Fibroblast of skin of scalp (primary cell): ENCODE measurements around the gene MARS1.

ENCODE experiments used
- DNase-seq: peaks from one replicate; pipeline ENCODE4 v3.0.0-alpha.2; 2013

Gene MARS1

DNA sequence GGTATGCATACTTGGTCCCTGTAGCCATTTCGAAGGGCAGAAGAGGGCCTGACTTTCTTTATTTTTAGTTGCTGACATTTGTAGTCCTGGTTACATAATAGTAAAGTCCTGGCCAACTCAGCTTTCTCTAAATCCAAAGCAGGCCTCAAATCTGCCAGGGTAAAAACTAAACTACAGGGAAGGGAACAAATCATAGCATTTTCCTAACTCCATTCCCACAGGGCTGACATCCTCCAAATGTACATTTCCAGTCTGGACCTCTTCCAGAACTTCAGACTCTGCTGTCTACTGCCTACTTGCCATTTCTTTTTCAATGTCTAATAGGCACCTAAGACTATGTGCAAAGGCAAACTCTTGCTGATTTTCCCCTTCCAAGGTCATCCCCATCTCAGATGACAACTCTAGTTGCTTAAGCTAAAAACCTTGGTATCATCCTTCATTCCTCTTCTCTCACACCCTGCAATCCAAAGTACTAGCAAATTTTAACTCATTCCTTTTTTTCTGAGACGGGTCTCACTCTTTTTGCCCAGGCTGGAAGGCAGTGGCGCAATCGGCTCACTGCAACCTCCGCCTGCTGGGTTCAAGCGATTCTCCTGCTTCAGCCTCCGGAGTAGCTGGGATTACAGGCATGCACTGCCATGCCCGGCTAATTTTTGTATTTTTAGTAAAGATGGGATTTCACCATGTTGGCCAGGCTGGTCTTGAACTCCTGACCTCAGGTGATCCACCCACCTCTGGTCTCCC is 30.5 kb downstream of the MARS1 start:
- no peak for DNase-seq

DNA sequence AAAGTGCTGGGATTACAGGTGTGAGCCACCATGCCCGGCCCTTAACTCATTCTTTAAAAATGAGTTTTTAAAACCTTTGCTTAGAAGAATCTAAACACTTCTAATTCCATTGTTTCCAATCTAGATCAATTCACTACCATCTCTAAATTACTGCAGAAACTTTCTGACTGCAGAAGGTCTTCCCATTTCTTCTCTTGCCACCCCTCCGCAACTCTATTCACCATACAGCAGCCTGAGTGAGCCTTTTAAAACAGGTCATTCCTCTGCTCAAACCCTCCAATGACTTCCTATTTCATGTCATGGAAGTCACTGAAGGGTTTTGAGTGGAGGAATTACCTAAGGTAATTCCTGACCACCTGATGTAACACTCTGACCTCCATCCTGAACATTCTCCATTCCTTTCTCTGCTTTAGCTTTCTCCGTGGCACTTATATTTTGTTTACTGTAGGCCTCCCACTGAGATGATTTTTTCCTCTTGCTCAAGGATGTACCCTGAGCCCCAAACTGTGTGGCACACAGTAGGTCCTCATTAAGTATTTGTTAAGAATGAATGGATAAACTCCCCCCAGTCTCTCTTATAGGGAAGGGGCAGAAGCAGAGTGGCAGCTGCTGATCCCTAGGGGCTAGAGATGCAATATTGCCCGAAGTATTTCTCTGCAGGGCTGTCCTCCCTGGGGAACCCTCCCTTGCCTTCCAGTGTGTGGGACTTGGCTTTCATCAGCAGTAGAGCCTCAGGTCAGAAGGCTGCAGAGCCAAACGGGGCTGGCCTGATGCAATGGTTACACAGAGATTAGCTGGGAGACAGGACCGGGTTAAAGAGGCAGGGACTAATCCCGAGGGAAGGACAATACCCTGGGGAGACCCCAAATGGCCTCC is 31.3 kb downstream of the MARS1 start:
- DNase-seq = peak; percentile 74

DNA sequence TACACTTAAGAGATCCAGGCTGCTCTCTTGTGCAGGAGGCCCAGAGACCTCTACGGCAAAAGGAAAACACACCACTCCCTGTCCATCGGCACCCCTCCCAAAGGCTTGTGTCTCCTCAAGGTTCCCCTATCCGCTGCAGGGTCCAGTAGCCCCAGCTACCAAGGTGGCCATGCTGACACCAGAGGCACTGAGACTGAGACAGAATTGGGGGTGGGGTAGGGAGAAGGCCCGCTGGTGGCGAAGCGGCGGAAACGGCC is 31.9 kb downstream of the MARS1 start:
- no peak for DNase-seq

DNA sequence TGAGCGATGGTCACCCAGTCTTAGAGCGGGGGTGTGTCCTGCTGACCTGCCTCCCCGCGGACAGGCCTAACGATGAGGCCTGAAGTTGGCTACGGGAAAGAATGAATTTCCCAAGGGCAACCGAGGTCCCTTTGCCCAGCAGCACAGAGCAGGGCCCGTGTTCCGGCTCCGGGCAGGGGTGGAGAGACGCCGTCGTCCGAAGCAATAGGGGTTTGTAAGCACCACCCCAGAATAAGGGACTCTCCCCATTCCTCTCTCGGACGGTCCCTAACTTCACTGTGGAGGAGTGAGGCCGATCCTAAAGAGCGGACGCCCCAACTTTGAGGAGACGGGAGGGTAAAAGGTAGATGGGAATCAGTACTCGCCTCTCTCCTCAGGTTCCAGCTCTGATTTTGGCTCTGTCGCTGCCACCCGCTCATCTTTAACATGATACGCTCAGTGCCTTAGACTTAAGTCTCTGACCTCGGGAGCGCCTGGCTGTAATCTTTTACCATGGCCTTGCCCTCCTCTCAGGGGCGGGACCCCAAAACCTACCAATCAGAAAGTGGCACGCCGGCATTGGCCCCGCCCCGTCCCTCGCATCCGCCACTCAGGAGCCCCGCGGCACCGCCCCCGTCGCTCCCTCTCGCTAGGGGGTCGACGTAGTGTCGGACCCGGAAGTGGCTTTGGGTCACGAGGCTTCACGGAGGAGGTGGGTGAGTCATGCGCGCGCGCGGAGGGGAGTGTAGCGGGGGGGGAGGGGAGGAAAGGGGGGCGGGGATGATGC is 32.4 kb downstream of the MARS1 start, which contains the start of gene DDIT3:
Gene DDIT3, minus strand, starts transcription at position 462 of the 766 bp plus-strand sequence. CDS start 3,108 bp downstream, outside the sequence.
- DNase-seq = peak; percentile 99

DNA sequence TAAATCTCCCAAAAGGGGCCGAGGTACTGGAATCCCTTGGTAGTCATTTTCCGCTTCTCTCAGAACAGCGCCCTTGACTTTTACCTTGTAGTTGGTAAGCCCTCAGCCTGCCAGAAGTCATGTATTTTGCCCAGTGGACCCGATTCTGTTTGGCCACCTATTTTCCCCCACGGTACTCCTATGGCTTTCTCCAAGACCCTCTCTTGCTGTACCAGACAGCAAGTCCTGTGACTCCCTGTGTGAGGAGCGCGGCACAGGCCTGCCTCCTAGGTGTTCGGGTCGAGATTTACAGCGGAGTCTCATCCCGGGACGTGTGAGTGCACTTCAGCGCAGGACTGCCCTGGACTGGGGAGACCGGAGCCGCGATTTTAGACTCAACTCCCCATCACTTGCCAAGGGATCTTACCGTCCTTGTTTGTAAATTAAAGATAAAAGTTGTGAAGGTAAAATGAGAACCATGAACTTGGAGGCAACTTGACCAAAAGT is 33.7 kb downstream of the MARS1 start:
- DNase-seq = peak; percentile 70

GRCh38 chr12:57522011-57522886 is 34.4 kb downstream of the MARS1 start, which contains the start of gene MBD6:
TSS of gene MBD6 (plus strand) at chr12:57522824. CDS start at chr12:57524304, 1,480 bp downstream.
- peak; percentile 97 for DNase-seq

DNA sequence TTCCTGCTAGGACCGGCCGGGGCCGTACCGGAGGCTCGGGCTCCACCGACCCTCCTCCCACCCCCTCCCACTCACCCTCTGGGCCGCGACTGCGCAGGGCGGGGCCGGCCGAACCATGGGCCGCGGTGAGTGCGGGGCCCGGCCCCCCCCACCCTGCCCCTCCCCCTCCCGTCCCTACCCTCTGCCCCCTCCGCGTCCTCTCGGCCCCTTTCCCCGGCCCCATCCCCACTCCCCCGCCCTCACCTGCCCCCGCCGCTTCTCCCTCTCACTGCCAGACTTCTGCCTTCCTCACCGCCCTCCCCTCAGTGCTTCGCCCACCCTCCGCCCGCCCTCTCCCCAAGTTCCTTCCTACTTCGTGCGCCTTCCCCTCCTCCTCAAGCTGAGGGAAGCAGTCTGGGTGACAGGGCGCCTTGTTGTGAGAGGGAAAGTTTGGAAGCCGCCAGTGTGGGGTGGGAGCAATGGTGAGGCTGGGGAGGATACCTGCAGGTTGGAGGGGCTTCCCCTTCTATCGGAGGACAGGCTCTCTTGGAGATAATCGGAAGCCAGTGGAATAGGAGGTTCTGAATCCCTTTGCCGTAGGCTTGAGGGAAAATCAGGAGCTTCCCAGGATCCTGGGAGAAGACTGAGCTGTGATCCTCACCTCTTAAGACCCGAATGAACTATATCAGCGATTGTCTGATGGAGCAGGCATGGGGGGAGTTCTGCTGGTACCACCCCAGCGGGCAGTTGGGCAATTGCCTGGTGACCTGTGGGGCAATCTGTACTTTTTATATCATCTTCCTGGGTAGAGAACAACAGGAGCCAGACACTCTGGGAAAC is 35.2 kb downstream of the MARS1 start:
- DNase-seq = peak; percentile 59

- DNase-seq = no peak
Measured at GRCh38 chr12:57523706-57524614, 36.1 kb downstream of the MARS1 start.

GRCh38 chr12:57524814-57525614 is 37.1 kb downstream of the MARS1 start:
- DNase-seq = no peak

DNA sequence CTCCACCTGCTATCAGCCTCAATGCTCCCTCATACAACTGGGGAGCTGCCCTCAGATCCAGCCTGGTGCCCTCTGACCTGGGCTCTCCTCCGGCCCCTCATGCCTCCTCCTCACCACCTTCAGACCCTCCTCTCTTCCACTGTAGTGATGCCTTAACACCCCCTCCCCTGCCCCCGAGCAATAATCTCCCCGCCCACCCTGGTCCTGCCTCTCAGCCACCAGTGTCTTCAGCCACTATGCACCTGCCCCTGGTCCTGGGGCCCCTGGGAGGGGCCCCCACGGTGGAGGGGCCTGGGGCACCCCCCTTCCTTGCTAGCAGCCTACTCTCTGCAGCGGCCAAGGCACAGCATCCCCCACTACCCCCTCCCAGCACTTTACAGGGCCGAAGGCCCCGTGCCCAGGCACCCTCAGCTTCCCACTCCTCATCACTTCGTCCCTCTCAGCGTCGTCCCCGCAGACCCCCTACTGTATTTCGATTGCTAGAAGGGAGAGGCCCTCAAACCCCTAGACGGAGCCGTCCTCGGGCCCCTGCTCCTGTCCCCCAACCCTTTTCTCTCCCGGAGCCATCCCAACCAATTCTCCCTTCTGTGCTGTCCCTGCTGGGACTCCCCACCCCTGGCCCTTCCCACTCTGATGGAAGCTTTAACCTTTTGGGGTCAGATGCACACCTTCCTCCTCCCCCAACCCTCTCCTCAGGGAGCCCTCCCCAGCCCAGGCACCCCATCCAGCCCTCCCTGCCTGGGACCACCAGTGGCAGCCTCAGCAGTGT is 37.9 kb downstream of the MARS1 start:
- DNase-seq = no peak

DNA sequence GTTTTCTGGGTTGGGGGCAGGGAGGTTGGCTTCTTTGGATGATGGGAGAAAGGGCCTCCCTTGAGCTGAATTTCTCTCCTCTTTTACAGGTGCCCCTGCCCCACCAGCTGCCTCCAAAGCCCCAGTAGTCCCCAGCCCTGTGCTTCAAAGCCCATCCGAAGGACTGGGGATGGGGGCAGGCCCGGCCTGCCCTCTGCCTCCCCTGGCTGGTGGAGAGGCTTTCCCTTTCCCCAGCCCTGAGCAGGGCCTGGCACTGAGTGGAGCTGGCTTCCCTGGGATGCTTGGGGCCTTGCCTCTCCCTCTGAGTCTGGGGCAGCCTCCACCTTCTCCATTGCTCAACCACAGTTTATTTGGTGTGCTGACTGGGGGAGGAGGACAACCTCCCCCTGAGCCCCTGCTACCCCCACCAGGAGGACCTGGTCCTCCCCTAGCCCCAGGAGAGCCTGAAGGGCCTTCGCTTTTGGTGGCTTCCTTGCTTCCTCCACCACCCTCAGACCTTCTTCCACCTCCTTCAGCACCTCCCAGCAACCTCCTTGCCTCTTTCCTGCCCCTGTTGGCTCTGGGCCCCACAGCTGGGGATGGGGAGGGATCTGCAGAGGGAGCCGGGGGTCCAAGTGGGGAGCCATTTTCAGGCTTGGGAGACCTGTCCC is 38.7 kb downstream of the MARS1 start:
- no peak for DNase-seq

- DNase-seq = no peak
Measured at GRCh38 chr12:57527184-57527583, 39.3 kb downstream of the MARS1 start.

DNA sequence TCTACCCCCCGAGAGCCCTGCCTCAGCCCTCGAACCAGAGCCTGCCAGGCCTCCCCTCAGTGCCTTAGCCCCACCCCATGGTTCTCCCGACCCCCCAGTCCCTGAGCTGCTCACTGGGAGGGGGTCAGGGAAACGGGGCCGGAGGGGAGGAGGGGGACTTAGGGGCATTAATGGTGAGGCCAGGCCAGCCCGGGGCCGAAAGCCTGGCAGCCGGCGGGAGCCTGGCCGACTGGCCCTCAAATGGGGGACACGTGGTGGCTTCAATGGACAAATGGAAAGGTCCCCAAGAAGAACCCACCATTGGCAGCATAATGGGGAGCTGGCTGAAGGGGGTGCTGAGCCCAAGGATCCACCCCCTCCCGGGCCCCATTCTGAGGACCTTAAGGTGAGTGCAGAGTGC is 40.3 kb downstream of the MARS1 start:
- no peak for DNase-seq

GRCh38 chr12:57528831-57529555 is 41.1 kb downstream of the MARS1 start:
- no peak for DNase-seq

DNA sequence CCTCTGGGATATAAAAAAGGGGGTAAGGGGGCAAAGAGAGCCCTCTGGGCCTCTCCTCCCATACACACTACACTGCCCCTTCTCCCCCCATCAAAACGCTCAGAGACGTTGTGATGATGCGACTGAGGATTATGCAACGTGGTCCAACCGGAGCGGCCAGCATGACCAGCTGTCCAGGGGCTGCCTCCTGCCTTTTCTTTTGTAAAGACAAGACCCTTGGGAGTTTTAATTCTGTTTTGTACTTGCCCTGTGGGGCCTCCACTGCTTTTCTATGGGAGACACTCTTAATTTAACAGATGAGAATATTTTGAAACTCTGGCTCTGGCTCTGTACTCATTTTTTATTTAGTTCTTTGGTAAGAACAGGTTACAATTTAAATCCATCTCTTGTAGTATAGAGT is 42.0 kb downstream of the MARS1 start:
- DNase-seq = no peak

GRCh38 chr12:57530396-57531142 is 42.7 kb downstream of the MARS1 start:
- DNase-seq = no peak
